MCF 10A (cell line): Measurements from ENCODE around the gene HCRT. TPM values are rescaled to one million over a fixed set of nuclear protein-coding genes. Genes with fewer than 3 reads are reported as not detected.
A peak's percentile ranks its signal among the peaks of the same experiment; 100 is the strongest.

Experiments used
- Bru-seq: library from RNA; stranded (reverse); fragments of 400-500 nt; gene quantifications from one replicate; lab custom pipeline; 2021; lab: Mats Ljungman, UMichigan
- BruChase-seq, 2 experiments: library from RNA; stranded (reverse); fragments of 400-500 nt; gene quantifications; one replicate each; lab custom pipeline; 2021; lab: Mats Ljungman, UMichigan
- BruUV-seq: library from RNA; stranded (reverse); fragments of 400-500 nt; replicated peaks from 2 replicates; lab custom pipeline; 2021; lab: Mats Ljungman, UMichigan
- CTCF ChIA-PET: fragments of 300-600 bp; sonication (Branson Sonifier 250); formaldehyde crosslinking; extraction: SDS; loops from one replicate; lab custom pipeline; 2021; ENCODE audit warnings: antibody characterized with exemption, inconsistent platforms; lab: Yijun Ruan, JAX
- POLR2A ChIA-PET: fragments of 300-600, 350-650 bp; sonication (Branson Sonifier 250); formaldehyde crosslinking; extraction: SDS; loops from one replicate; lab custom pipeline; 2020; ENCODE audit warnings: antibody characterized with exemption, inconsistent platforms; lab: Yijun Ruan, JAX
- DNase-seq: peaks from one replicate; pipeline ENCODE4 v3.0.0-alpha.2; 2018; ENCODE audit not compliant: unreplicated experiment
- H3K27ac Mint-ChIP-seq: one replicate; pipeline ENCODE4 v1.8.0; 2022; ENCODE audit warnings: mild to moderate bottlenecking, low read depth, mixed read lengths; ENCODE audit not compliant: unreplicated experiment
- H3K27me3 Mint-ChIP-seq: one replicate; pipeline ENCODE4 v1.8.0; 2022; ENCODE audit warnings: mixed read lengths; ENCODE audit not compliant: insufficient read depth, unreplicated experiment
- H3K36me3 Mint-ChIP-seq: one replicate; pipeline ENCODE4 v1.8.0; 2022; ENCODE audit warnings: mild to moderate bottlenecking, moderate library complexity, mixed read lengths; ENCODE audit not compliant: insufficient read depth, unreplicated experiment
- H3K4me1 Mint-ChIP-seq: one replicate; pipeline ENCODE4 v1.8.0; 2022; ENCODE audit warnings: mixed read lengths; ENCODE audit not compliant: insufficient read depth, unreplicated experiment
- H3K4me3 Mint-ChIP-seq: one replicate; pipeline ENCODE4 v1.8.0; 2022; ENCODE audit warnings: mild to moderate bottlenecking, moderate library complexity, mixed read lengths; ENCODE audit not compliant: unreplicated experiment
- H3K9me3 Mint-ChIP-seq: one replicate; pipeline ENCODE4 v1.8.0; 2022; ENCODE audit warnings: mixed read lengths; ENCODE audit not compliant: unreplicated experiment
- CTCF ChIP-seq: fragments of 200-600 bp; IDR thresholded peaks from one replicate; pipeline ENCODE4 v1.8.0; 2022; ENCODE audit warnings: antibody characterized with exemption, mild to moderate bottlenecking; ENCODE audit not compliant: unreplicated experiment
- intact Hi-C: fragments of 100-400 bp; cut with micrococcal nuclease; formaldehyde crosslinking; loops from 2 replicates; pipeline ENCODE4 v1.14.1; 2022
- long read RNA-seq: library from polyadenylated mRNA; stranded (forward); transcript quantifications from one replicate; pipeline ENCODE4 v2.0.0, GENCODE V29; 2022
- total RNA-seq: library from RNA; stranded (reverse); gene quantifications from 2 replicates; pipeline ENCODE4 v1.2.3, GENCODE V29; 2022

Gene HCRT
- total RNA-seq (not detected in 2 replicates), Bru-seq, nascent RNA (not detected), BruChase-seq, experiment 1, labeled RNA remaining after a 6-hour chase (percentile 20 among the genes with signal in this experiment), BruChase-seq, experiment 2, labeled RNA remaining after a 2-hour chase (not detected)
- long read RNA-seq = 0 reads

GRCh38 chr17:42184713-42185620, at the start of gene HCRT:
TSS of gene HCRT (minus strand) at chr17:42185452. CDS start at chr17:42185365, 87 bp downstream.
- POLR2A ChIA-PET = no interaction called here
- Mint-ChIP-seq H3K36me3 (no peaks in the 10 kb centered on the region), H3K27ac (no peak within 1 kb of the TSS), H3K9me3 (no peaks in the 10 kb centered on the region), H3K27me3 (no peaks in the 10 kb centered on the region), H3K4me3 (no peak within 1 kb of the TSS), H3K4me1 (no peaks in the 10 kb centered on the region)
- CTCF ChIA-PET = interaction anchor here (0.6 kb wide), 1 partner anchor 14 kb away, joined by 3 read pairs; no protein-coding TSS in a partner anchor
- TF ChIP-seq CTCF = no peak
- intact Hi-C loops = no loop called here
- DNase-seq = no peak
- BruUV-seq = no TSS peak

- Mint-ChIP-seq H3K4me1 (peaks cover 7% of the 10 kb centered on the region), H3K36me3 (no peaks in the 10 kb centered on the region), H3K9me3 (no peaks in the 10 kb centered on the region), H3K4me3 (no peak overlapping the region), H3K27ac (no peak overlapping the region), H3K27me3 (no peaks in the 10 kb centered on the region)
- no TSS peak for BruUV-seq
- intact Hi-C loops = no loop called here
- ChIA-PET POLR2A (interaction anchor here (0.7 to 1.0 kb wide), 2 partner anchors 11 to 42 kb away, joined by 3 read pairs; partner anchors contain the start of gene STAT5B), CTCF (interaction anchor here (0.6 to 0.9 kb wide), 3 partner anchors 71 to 498 kb away, joined by 3 read pairs; no protein-coding TSS in a partner anchor)
- no peak for TF ChIP-seq CTCF
- DNase-seq = no peak
Measured at GRCh38 chr17:42233994-42234393, 48.7 kb upstream of the HCRT start.

GRCh38 chr17:42233156-42233555, 47.9 kb upstream of the HCRT start:
- intact Hi-C loops = no loop called here
- no TSS peak for BruUV-seq
- no peaks in the 10 kb centered on the region for H3K36me3 Mint-ChIP-seq
- H3K27me3 Mint-ChIP-seq = no peaks in the 10 kb centered on the region
- peaks cover 7% of the 10 kb centered on the region for H3K4me1 Mint-ChIP-seq
- DNase-seq = peak; percentile 75
- TF ChIP-seq CTCF = no peak
- ChIA-PET CTCF (interaction anchor here (0.7 kb wide), 1 partner anchor 297 kb away, joined by 3 read pairs; no protein-coding TSS in a partner anchor), POLR2A (interaction anchor here (0.7 kb wide), 1 partner anchor 12 kb away, joined by 3 read pairs; no protein-coding TSS in a partner anchor)
- no peak overlapping the region for H3K27ac Mint-ChIP-seq
- H3K4me3 Mint-ChIP-seq = no peak overlapping the region
- no peaks in the 10 kb centered on the region for H3K9me3 Mint-ChIP-seq

- ChIA-PET CTCF (interaction anchor here (0.6 to 1.0 kb wide), 2 partner anchors 21 to 84 kb away, joined by 3 to 6 read pairs; no protein-coding TSS in a partner anchor), POLR2A (no interaction called here)
- no peaks in the 10 kb centered on the region for H3K9me3 Mint-ChIP-seq
- peaks cover under 1% of the 10 kb centered on the region for H3K36me3 Mint-ChIP-seq
- H3K27me3 Mint-ChIP-seq = no peaks in the 10 kb centered on the region
- intact Hi-C loops = no loop called here
- H3K4me3 Mint-ChIP-seq = no peak overlapping the region
- H3K27ac Mint-ChIP-seq = no peak overlapping the region
- BruUV-seq = no TSS peak
- peaks cover 7% of the 10 kb centered on the region for H3K4me1 Mint-ChIP-seq
- no peak for TF ChIP-seq CTCF
- no peak for DNase-seq
Measured at GRCh38 chr17:42230225-42230624, 45.0 kb upstream of the HCRT start.
